Amniotic stem cell (primary cell): Measurements from ENCODE around the gene PARP1.

Experiments
- DNase-seq: peaks from one replicate; lab custom pipeline; 2025; lab: John Stamatoyannopoulos, UW

Gene PARP1

GRCh38 chr1:226376300-226376699 is 31.6 kb downstream of the PARP1 start:
- DNase-seq: no peak

- no peak for DNase-seq
Observed at GRCh38 chr1:226373376-226373775, 34.5 kb downstream of the PARP1 start.

- DNase-seq: no peak
Observed at GRCh38 chr1:226372885-226373284, 35.0 kb downstream of the PARP1 start.

GRCh38 chr1:226371866-226372490 is 35.9 kb downstream of the PARP1 start:
- no peak for DNase-seq

GRCh38 chr1:226371027-226371694 is 36.7 kb downstream of the PARP1 start:
- DNase-seq: no peak

GRCh38 chr1:226370144-226370923 is 37.6 kb downstream of the PARP1 start:
- no peak for DNase-seq

GRCh38 chr1:226369110-226369509 is 38.8 kb downstream of the PARP1 start:
- DNase-seq: no peak

- no peak for DNase-seq
Observed at GRCh38 chr1:226366290-226366689, 41.6 kb downstream of the PARP1 start.

GRCh38 chr1:226365831-226366231 is 42.1 kb downstream of the PARP1 start:
- no peak for DNase-seq

GRCh38 chr1:226364901-226365565 is 42.9 kb downstream of the PARP1 start:
- no peak for DNase-seq

- DNase-seq: no peak
Observed at GRCh38 chr1:226364514-226364899, 43.4 kb downstream of the PARP1 start.

GRCh38 chr1:226363801-226364513 is 43.9 kb downstream of the PARP1 start:
- DNase-seq: no peak

GRCh38 chr1:226362891-226363447 is 44.9 kb downstream of the PARP1 start:
- no peak for DNase-seq

GRCh38 chr1:226362361-226362760 is 45.5 kb downstream of the PARP1 start:
- no peak for DNase-seq

- no peak for DNase-seq
Observed at GRCh38 chr1:226360106-226360746, 47.7 kb downstream of the PARP1 start.

- DNase-seq: no peak
Observed at GRCh38 chr1:226357416-226357815, 50.5 kb downstream of the PARP1 start.

- no peak for DNase-seq
Observed at GRCh38 chr1:226355669-226356551, 52.0 kb downstream of the PARP1 start.

GRCh38 chr1:226355016-226355415 is 52.9 kb downstream of the PARP1 start:
- DNase-seq: no peak

GRCh38 chr1:226353698-226354525 is 54.0 kb downstream of the PARP1 start:
- DNase-seq: no peak
